SK-N-SH treated with all-trans-retinoic acid at 6 μM for 48 hours (cell line): Measurements from ENCODE around the gene CEP152.

Experiments
- ATAC-seq: fragments of 200-7000 bp; cut with Tn5 transposase; 3 replicates; pipeline ENCODE4 v1.9.1; 2020; ENCODE audit warnings: mild to moderate bottlenecking, moderate library complexity
- ARNTL ChIP-seq: fragments of 450-650 bp; formaldehyde crosslinking; IDR thresholded peaks from 2 replicates; pipeline ENCODE4 v1.5.0; 2020; ENCODE audit warnings: low read depth, mild to moderate bottlenecking, moderate library complexity, borderline replicate concordance
- BACH2 ChIP-seq: fragments of 250-450 bp; sonication (Bioruptor Pico); IDR thresholded peaks from 2 replicates; pipeline ENCODE4 v1.9.0; 2021; ENCODE audit warnings: mild to moderate bottlenecking, borderline replicate concordance
- CSDC2 ChIP-seq: fragments of 250-450 bp; sonication (Bioruptor Pico); IDR thresholded peaks from 2 replicates; pipeline ENCODE4 v1.5.0; 2020; ENCODE audit warnings: mild to moderate bottlenecking, moderate library complexity
- CSRNP3 ChIP-seq: fragments of 250-450 bp; sonication (Bioruptor Pico); IDR thresholded peaks from 2 replicates; pipeline ENCODE4 v1.5.1; 2021; ENCODE audit warnings: mild to moderate bottlenecking, moderate library complexity
- ESRRG ChIP-seq: fragments of 250-450 bp; sonication (Bioruptor Pico); IDR thresholded peaks from 2 replicates; pipeline ENCODE4 v1.6.1; 2021; ENCODE audit warnings: mild to moderate bottlenecking
- GLIS3 ChIP-seq: fragments of 250-450 bp; sonication (Bioruptor Pico); IDR thresholded peaks from 2 replicates; pipeline ENCODE4 v1.5.0; 2020; ENCODE audit warnings: mild to moderate bottlenecking, moderate library complexity
- ISL1 ChIP-seq: fragments of 250-450 bp; sonication (Bioruptor Pico); IDR thresholded peaks from 2 replicates; pipeline ENCODE4 v2.1.2; 2022; ENCODE audit warnings: mild to moderate bottlenecking, moderate library complexity
- OSR1 ChIP-seq: fragments of 250-450 bp; sonication (Bioruptor Pico); IDR thresholded peaks from 2 replicates; pipeline ENCODE4 v1.8.0; 2022; ENCODE audit warnings: moderate library complexity, mild to moderate bottlenecking, inconsistent platforms
- POU6F1 ChIP-seq: fragments of 250-450 bp; sonication (Bioruptor Pico); IDR thresholded peaks from 2 replicates; pipeline ENCODE4 v1.8.0; 2021; ENCODE audit warnings: low read depth, mild to moderate bottlenecking, moderate library complexity, borderline replicate concordance
- PPARA ChIP-seq: fragments of 250-450 bp; sonication (Bioruptor Pico); IDR thresholded peaks from 2 replicates; pipeline ENCODE4 v1.5.0; 2020; ENCODE audit warnings: mild to moderate bottlenecking, borderline replicate concordance
- RARB ChIP-seq: fragments of 250-450 bp; sonication (Bioruptor Pico); IDR thresholded peaks from 2 replicates; pipeline ENCODE4 v1.8.0; 2021; ENCODE audit warnings: mild to moderate bottlenecking, moderate library complexity
- SNAI2 ChIP-seq: fragments of 250-450 bp; sonication (Bioruptor Pico); IDR thresholded peaks from 2 replicates; pipeline ENCODE4 v1.5.0; 2020; ENCODE audit warnings: mild to moderate bottlenecking, moderate library complexity
- TCF4 ChIP-seq: fragments of 250-450 bp; sonication (Bioruptor Pico); IDR thresholded peaks from 2 replicates; pipeline ENCODE4 v1.8.0; 2021; ENCODE audit warnings: mild to moderate bottlenecking, moderate library complexity, borderline replicate concordance
- TOX ChIP-seq: fragments of 250-450 bp; sonication (Bioruptor Pico); IDR thresholded peaks from 2 replicates; pipeline ENCODE4 v1.8.0; 2021; ENCODE audit warnings: mild to moderate bottlenecking, moderate library complexity, borderline replicate concordance
- ZC3H10 ChIP-seq: fragments of 250-450 bp; sonication (Bioruptor Pico); IDR thresholded peaks from 2 replicates; pipeline ENCODE4 v1.5.1; 2021; ENCODE audit warnings: mild to moderate bottlenecking, moderate library complexity
- ZFP3 ChIP-seq: fragments of 250-450 bp; sonication (Bioruptor Pico); IDR thresholded peaks from 2 replicates; pipeline ENCODE4 v1.5.0; 2020; ENCODE audit warnings: mild to moderate bottlenecking, moderate library complexity
- ZFP30 ChIP-seq: fragments of 450-650 bp; formaldehyde crosslinking; IDR thresholded peaks from 2 replicates; pipeline ENCODE4 v1.5.0; 2022; ENCODE audit warnings: mild to moderate bottlenecking, moderate library complexity
- ZNF565 ChIP-seq: fragments of 450-650 bp; formaldehyde crosslinking; conservative IDR thresholded peaks from 2 replicates; pipeline ENCODE4 v1.5.0; 2020; ENCODE audit warnings: low read depth, mild to moderate bottlenecking, moderate library complexity
- ZNF70 ChIP-seq: fragments of 450-650 bp; formaldehyde crosslinking; IDR thresholded peaks from 2 replicates; pipeline ENCODE4 v1.5.0; 2020; ENCODE audit warnings: mild to moderate bottlenecking, moderate library complexity
- ZNF8 ChIP-seq: fragments of 450-650 bp; formaldehyde crosslinking; IDR thresholded peaks from 2 replicates; pipeline ENCODE4 v1.5.0; 2020; ENCODE audit warnings: mild to moderate bottlenecking, moderate library complexity
- TF ChIP-seq, protein P1 (sequence below): fragments of 250-450 bp; sonication (Bioruptor Pico); IDR thresholded peaks from 2 replicates; pipeline ENCODE4 v1.5.1; 2020; ENCODE audit warnings: low read depth, mild to moderate bottlenecking, moderate library complexity
- TF ChIP-seq, protein P2 (sequence below): fragments of 250-450 bp; sonication (Bioruptor Pico); IDR thresholded peaks from 2 replicates; pipeline ENCODE4 v1.5.0; 2020; ENCODE audit warnings: mild to moderate bottlenecking, moderate library complexity
- TF ChIP-seq, protein P3 (sequence below): fragments of 250-450 bp; sonication (Bioruptor Pico); IDR thresholded peaks from 2 replicates; pipeline ENCODE4 v1.8.0; 2020; ENCODE audit warnings: mild to moderate bottlenecking, moderate library complexity, borderline replicate concordance

The CEP152 gene

DNA sequence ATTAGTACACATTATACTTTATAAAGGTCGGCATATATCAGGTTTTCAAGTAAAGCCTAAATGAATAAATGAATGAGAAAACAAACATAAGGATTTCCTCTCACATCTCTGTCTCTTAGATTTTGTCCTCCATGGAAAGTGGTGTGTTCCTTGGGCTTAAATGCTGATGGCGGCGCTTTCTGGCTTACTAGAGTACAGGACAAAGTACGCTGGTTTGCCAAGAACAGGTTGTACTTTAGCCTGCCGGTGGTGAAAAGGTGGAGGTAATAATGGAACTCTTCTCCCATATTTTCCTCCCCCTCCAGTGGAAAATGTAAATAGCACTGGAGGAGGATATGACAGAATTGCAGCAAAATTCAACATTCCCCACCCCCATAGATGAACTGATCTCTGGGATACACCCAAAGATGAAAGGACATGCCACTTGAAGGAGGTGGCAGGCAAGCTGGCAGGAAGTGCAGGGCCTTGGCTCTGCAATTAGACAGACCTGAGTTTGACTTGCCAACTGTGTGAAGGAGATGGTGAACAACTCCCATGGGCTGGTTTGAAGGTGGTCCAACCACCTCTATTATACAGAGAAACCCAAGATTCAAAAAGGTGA, 29.3 kb downstream of the CEP152 start:
- ATAC-seq, result no peak
- TF ChIP-seq GLIS3 (CRISPR knock-in tag) (no peak), TCF4 (CRISPR knock-in tag) (no peak), ARNTL (CRISPR knock-in tag) (no peak), ZNF8 (CRISPR knock-in tag) (no peak), RARB (no peak), ZC3H10 (CRISPR knock-in tag) (no peak), PPARA (no peak), ZFP3 (CRISPR knock-in tag) (no peak), TOX (CRISPR knock-in tag) (no peak), ESRRG (CRISPR knock-in tag) (no peak), ZNF70 (CRISPR knock-in tag) (no peak), ISL1 (no peak), CSDC2 (CRISPR knock-in tag) (no peak), OSR1 (CRISPR knock-in tag) (no peak), CSRNP3 (CRISPR knock-in tag) (no peak), ZFP30 (CRISPR knock-in tag) (no peak), SNAI2 (CRISPR knock-in tag) (no peak)
- TF ChIP-seq, protein P1, sequence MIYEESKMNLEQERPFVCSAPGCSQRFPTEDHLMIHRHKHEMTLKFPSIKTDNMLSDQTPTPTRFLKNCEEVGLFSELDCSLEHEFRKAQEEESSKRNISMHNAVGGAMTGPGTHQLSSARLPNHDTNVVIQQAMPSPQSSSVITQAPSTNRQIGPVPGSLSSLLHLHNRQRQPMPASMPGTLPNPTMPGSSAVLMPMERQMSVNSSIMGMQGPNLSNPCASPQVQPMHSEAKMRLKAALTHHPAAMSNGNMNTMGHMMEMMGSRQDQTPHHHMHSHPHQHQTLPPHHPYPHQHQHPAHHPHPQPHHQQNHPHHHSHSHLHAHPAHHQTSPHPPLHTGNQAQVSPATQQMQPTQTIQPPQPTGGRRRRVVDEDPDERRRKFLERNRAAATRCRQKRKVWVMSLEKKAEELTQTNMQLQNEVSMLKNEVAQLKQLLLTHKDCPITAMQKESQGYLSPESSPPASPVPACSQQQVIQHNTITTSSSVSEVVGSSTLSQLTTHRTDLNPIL (CRISPR knock-in tag), result no peak
- TF ChIP-seq, all 23 proteins: peak for 0

DNA sequence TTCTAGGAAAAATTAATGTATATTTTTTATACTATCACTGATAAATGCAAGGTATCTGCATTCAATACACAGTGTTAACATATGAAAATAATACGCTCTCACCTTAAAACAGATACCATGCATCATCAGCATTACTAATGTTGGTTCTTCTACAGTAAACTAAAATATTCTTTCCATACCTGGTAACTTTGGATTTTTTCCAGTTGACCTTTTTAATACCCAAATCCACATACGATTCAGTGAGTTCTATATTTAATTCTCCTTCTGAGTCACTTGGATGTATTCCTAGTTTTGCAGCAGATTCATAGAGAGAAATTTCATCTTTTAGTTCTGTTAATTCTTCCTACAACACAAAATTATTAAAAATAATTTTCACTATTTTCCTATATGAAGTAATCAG, 29.9 kb downstream of the CEP152 start:
- ATAC-seq, result no peak
- TF ChIP-seq GLIS3 (CRISPR knock-in tag) (no peak), ZNF565 (no peak), OSR1 (CRISPR knock-in tag) (no peak), BACH2 (no peak)
- TF ChIP-seq, protein P2, sequence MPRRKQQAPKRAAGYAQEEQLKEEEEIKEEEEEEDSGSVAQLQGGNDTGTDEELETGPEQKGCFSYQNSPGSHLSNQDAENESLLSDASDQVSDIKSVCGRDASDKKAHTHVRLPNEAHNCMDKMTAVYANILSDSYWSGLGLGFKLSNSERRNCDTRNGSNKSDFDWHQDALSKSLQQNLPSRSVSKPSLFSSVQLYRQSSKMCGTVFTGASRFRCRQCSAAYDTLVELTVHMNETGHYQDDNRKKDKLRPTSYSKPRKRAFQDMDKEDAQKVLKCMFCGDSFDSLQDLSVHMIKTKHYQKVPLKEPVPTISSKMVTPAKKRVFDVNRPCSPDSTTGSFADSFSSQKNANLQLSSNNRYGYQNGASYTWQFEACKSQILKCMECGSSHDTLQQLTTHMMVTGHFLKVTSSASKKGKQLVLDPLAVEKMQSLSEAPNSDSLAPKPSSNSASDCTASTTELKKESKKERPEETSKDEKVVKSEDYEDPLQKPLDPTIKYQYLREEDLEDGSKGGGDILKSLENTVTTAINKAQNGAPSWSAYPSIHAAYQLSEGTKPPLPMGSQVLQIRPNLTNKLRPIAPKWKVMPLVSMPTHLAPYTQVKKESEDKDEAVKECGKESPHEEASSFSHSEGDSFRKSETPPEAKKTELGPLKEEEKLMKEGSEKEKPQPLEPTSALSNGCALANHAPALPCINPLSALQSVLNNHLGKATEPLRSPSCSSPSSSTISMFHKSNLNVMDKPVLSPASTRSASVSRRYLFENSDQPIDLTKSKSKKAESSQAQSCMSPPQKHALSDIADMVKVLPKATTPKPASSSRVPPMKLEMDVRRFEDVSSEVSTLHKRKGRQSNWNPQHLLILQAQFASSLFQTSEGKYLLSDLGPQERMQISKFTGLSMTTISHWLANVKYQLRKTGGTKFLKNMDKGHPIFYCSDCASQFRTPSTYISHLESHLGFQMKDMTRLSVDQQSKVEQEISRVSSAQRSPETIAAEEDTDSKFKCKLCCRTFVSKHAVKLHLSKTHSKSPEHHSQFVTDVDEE (CRISPR knock-in tag), result no peak
- TF ChIP-seq, protein P3, sequence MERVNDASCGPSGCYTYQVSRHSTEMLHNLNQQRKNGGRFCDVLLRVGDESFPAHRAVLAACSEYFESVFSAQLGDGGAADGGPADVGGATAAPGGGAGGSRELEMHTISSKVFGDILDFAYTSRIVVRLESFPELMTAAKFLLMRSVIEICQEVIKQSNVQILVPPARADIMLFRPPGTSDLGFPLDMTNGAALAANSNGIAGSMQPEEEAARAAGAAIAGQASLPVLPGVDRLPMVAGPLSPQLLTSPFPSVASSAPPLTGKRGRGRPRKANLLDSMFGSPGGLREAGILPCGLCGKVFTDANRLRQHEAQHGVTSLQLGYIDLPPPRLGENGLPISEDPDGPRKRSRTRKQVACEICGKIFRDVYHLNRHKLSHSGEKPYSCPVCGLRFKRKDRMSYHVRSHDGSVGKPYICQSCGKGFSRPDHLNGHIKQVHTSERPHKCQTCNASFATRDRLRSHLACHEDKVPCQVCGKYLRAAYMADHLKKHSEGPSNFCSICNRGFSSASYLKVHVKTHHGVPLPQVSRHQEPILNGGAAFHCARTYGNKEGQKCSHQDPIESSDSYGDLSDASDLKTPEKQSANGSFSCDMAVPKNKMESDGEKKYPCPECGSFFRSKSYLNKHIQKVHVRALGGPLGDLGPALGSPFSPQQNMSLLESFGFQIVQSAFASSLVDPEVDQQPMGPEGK (CRISPR knock-in tag), result no peak

DNA sequence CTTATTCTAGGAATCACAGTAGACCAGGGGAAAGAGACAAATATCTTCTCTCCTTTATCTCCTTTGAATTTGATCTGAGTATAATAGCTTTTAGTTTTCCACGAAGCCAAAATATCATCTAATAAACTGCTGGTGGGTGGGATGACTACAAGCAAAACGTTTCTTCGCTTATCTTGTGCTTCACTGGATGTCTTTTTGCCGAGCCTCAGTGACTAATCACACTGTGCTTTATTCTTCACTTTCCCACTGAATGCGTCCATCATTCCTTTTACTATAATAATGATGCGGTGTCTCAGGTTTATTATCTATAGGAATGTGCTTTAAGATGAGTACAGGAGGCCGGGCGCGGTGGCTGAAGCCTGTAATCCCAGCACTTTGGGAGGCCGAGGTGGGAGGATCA, 32.5 kb downstream of the CEP152 start:
- no peak for ATAC-seq
- TF ChIP-seq PPARA (no peak), RARB (no peak), TOX (CRISPR knock-in tag) (no peak), ZFP30 (CRISPR knock-in tag) (no peak), ARNTL (CRISPR knock-in tag) (no peak), ZC3H10 (CRISPR knock-in tag) (no peak), POU6F1 (CRISPR knock-in tag) (no peak), SNAI2 (CRISPR knock-in tag) (no peak), ZNF70 (CRISPR knock-in tag) (no peak), BACH2 (no peak), OSR1 (CRISPR knock-in tag) (no peak)
